A549 (cell line): ENCODE measurements around the gene SLC24A4. TPM values are rescaled to one million over a fixed set of nuclear protein-coding genes. Genes with fewer than 3 reads are reported as not detected.

ENCODE experiments used
- ATAC-seq, 2 experiments: fragments of 200-7000 bp in 1 of 2; fragments of >200 bp in 1 of 2; cut with Nextera tagmentation in 1 of 2; cut with Tn5 transposase in 1 of 2; 3 replicates each; pipeline versions ENCODE4 v1.8.0 to v1.9.1; 2018 to 2020; ENCODE audit warnings: mild to moderate bottlenecking in 1 of 2, moderate library complexity in 1 of 2
- CTCF ChIA-PET: fragments of 300-600 bp; sonication (Branson Sonifier 250); formaldehyde crosslinking; extraction: SDS; loops from one replicate; lab custom pipeline; 2021; ENCODE audit warnings: antibody characterized with exemption, inconsistent platforms; lab: Yijun Ruan, JAX
- POLR2A ChIA-PET: fragments of 350-600 bp; formaldehyde crosslinking; extraction: SDS; loops from one replicate; lab custom pipeline; 2021; ENCODE audit warnings: antibody characterized with exemption, inconsistent platforms; lab: Yijun Ruan, JAX
- DNase-seq, 2 experiments: peaks; one replicate each; pipeline versions ENCODE4 v3.0.0 to v3.0.0-alpha.2; 2011 to 2016; ENCODE audit warnings: low read depth in 1 of 2, low spot score in 1 of 2
- FAIRE-seq: peaks from 2 replicates; lab custom pipeline; 2011; peaks lifted over from hg19 to GRCh38; lab: Jason Lieb, UNC
- H3K27ac ChIP-seq, 2 experiments: fragments of >200 bp; sonication (Bioruptor Twin); formaldehyde crosslinking; 3 replicates each; pipeline ENCODE4 v1.5.1; 2016 to 2017
- H3K4me1 ChIP-seq: fragments of >200 bp; sonication (Bioruptor Twin); formaldehyde crosslinking; 3 replicates; pipeline ENCODE4 v1.6.1; 2016
- H3K4me2 ChIP-seq: fragments of >200 bp; sonication (Bioruptor Twin); formaldehyde crosslinking; 3 replicates; pipeline ENCODE4 v1.6.1; 2016
- H3K4me3 ChIP-seq: fragments of >200 bp; sonication (Bioruptor Twin); formaldehyde crosslinking; 3 replicates; pipeline ENCODE4 v1.5.1; 2016
- H3K9me3 ChIP-seq: fragments of >200 bp; sonication (Bioruptor Twin); formaldehyde crosslinking; 3 replicates; pipeline ENCODE4 v1.6.1; 2016
- BHLHE40 ChIP-seq: IDR thresholded peaks from 2 replicates; pipeline ENCODE4 v1.6.1; 2012; ENCODE audit warnings: low read depth, low read length, inconsistent platforms
- CBX2 ChIP-seq: fragments of 200-600 bp; sonication (generic); IDR thresholded peaks from 2 replicates; pipeline ENCODE4 v1.6.1; 2016; ENCODE audit warnings: low read depth, mild to moderate bottlenecking, borderline replicate concordance
- CBX8 ChIP-seq: fragments of 200-600 bp; sonication (generic); IDR thresholded peaks from 2 replicates; pipeline ENCODE4 v1.6.1; 2016
- CEBPB ChIP-seq, 2 experiments: fragments of >200 bp in 1 of 2; sonication (Bioruptor Twin) in 1 of 2; formaldehyde crosslinking in 1 of 2; IDR thresholded peaks; 2 replicates each; pipeline ENCODE4 v1.6.1; 2012 to 2016
- E2F6 ChIP-seq: IDR thresholded peaks from 2 replicates; pipeline ENCODE4 v1.6.1; 2012; ENCODE audit warnings: low read depth, borderline replicate concordance
- EHMT2 ChIP-seq: fragments of 200-600 bp; sonication (generic); IDR thresholded peaks from 2 replicates; pipeline ENCODE4 v1.6.1; 2016; ENCODE audit warnings: antibody characterized with exemption, low read depth, mild to moderate bottlenecking, moderate library complexity
- EP300 ChIP-seq, 2 experiments: fragments of >200 bp; sonication (Bioruptor Twin); formaldehyde crosslinking; IDR thresholded peaks; 2 replicates in 1 of 2; 3 replicates in 1 of 2; pipeline ENCODE4 v1.6.1; 2016 to 2017
- ESRRA ChIP-seq: fragments of 150-350 bp; IDR thresholded peaks from 2 replicates; pipeline ENCODE4 v1.6.1; 2014; ENCODE audit warnings: mild to moderate bottlenecking, low read length, borderline replicate concordance
- FOSB ChIP-seq: fragments of 250-450 bp; sonication (Bioruptor Pico); IDR thresholded peaks from 2 replicates; pipeline ENCODE4 v1.5.0; 2020; ENCODE audit warnings: mild to moderate bottlenecking, moderate library complexity
- GATA3 ChIP-seq: IDR thresholded peaks from 2 replicates; pipeline ENCODE4 v1.6.1; 2012; ENCODE audit warnings: borderline replicate concordance
- HES2 ChIP-seq: fragments of >200 bp; sonication (Bioruptor Twin); formaldehyde crosslinking; IDR thresholded peaks from 2 replicates; pipeline ENCODE4 v1.6.1; 2016
- HMGXB4 ChIP-seq: fragments of 250-450 bp; sonication (Bioruptor Pico); IDR thresholded peaks from 2 replicates; pipeline ENCODE4 v1.5.0; 2021; ENCODE audit warnings: mild to moderate bottlenecking, moderate library complexity, borderline replicate concordance
- HOXB5 ChIP-seq: fragments of 250-450 bp; sonication (Bioruptor Pico); IDR thresholded peaks from 2 replicates; pipeline ENCODE4 v1.5.0; 2020; ENCODE audit warnings: mild to moderate bottlenecking, moderate library complexity
- JUN ChIP-seq, 2 experiments: fragments of >200 bp; sonication (Bioruptor Twin); formaldehyde crosslinking; IDR thresholded peaks; 2 replicates in 1 of 2; 3 replicates in 1 of 2; pipeline ENCODE4 v1.6.1; 2016 to 2017
- KDM5A ChIP-seq: fragments of 200-600 bp; sonication (generic); IDR thresholded peaks from 2 replicates; pipeline ENCODE4 v1.6.1; 2016; ENCODE audit warnings: antibody characterized with exemption, mild to moderate bottlenecking
- MAZ ChIP-seq: fragments of 150-350 bp; IDR thresholded peaks from 2 replicates; pipeline ENCODE4 v1.6.1; 2014; ENCODE audit warnings: antibody characterized with exemption, low read depth, low read length, borderline replicate concordance
- MYC ChIP-seq: IDR thresholded peaks from 2 replicates; pipeline ENCODE4 v1.6.1; 2012; ENCODE audit warnings: mild to moderate bottlenecking, inconsistent platforms, low read length, improper control_type of control experiment, borderline replicate concordance
- NFE2L2 ChIP-seq: fragments of 150-350 bp; conservative IDR thresholded peaks from 2 replicates; pipeline ENCODE4 v1.6.1; 2014; ENCODE audit warnings: low read length
- NPAS2 ChIP-seq: fragments of 250-450 bp; sonication (Bioruptor Pico); IDR thresholded peaks from 2 replicates; pipeline ENCODE4 v1.8.0; 2022; ENCODE audit warnings: mild to moderate bottlenecking, moderate library complexity, borderline replicate concordance
- NR3C1 ChIP-seq: fragments of >200 bp; sonication (Bioruptor Twin); formaldehyde crosslinking; IDR thresholded peaks from 3 replicates; pipeline ENCODE4 v1.6.1; 2017
- PBX3 ChIP-seq: IDR thresholded peaks from 2 replicates; pipeline ENCODE4 v1.6.1; 2012
- POLR2AphosphoS2 ChIP-seq: conservative IDR thresholded peaks from 2 replicates; pipeline ENCODE4 v1.6.1; 2012; ENCODE audit warnings: low read length, improper control_type of control experiment, inconsistent platforms
- RCOR1 ChIP-seq: fragments of 150-350 bp; IDR thresholded peaks from 2 replicates; pipeline ENCODE4 v1.6.1; 2014; ENCODE audit warnings: antibody characterized with exemption, low read length, low read depth
- RNF2 ChIP-seq: fragments of 200-600 bp; sonication (generic); IDR thresholded peaks from 2 replicates; pipeline ENCODE4 v1.6.1; 2016; ENCODE audit warnings: low read depth, mild to moderate bottlenecking, antibody characterized with exemption, moderate library complexity, borderline replicate concordance
- SREBF2 ChIP-seq: fragments of 450-650 bp; IDR thresholded peaks from 2 replicates; pipeline ENCODE4 v1.6.1; 2014; ENCODE audit warnings: mild to moderate bottlenecking, moderate library complexity
- TP53 ChIP-seq: fragments of 250-450 bp; sonication (Bioruptor Pico); IDR thresholded peaks from 2 replicates; pipeline ENCODE4 v1.5.0; 2021; ENCODE audit warnings: mild to moderate bottlenecking, moderate library complexity
- USF2 ChIP-seq: fragments of 450-650 bp; IDR thresholded peaks from 2 replicates; pipeline ENCODE4 v1.6.1; 2014; ENCODE audit warnings: antibody characterized with exemption
- ZC3H11A ChIP-seq: fragments of 450-650 bp; IDR thresholded peaks from 2 replicates; pipeline ENCODE4 v1.6.1; 2014; ENCODE audit warnings: antibody characterized with exemption, mild to moderate bottlenecking
- ZFP36 ChIP-seq: fragments of 450-650 bp; IDR thresholded peaks from 2 replicates; pipeline ENCODE4 v1.6.1; 2014; ENCODE audit warnings: borderline replicate concordance; ENCODE audit not compliant: partially characterized antibody
- WGBS: methylation state at CpG from one replicate; pipeline ENCODE4 v1.1.6; 2017; ENCODE audit errors: missing lambda C conversion rate; 5-methylcytosine and 5-hydroxymethylcytosine counted together
- polyA plus RNA-seq, 4 experiments: library from polyadenylated mRNA; depleted of rRNA in 3 of 4; stranded (reverse); fragments of >200 nt; fragmentation: RNase III in 1 of 4; extraction: RNeasy Plus Mini Kit Qiagen cat#74134 plus additional on column Dnase treatment in 1 of 4; gene quantifications; 2 replicates in 3 of 4; 3 replicates in 1 of 4; pipeline ENCODE4 v1.2.3, GENCODE V29; 2011 to 2017

Gene SLC24A4
- polyA plus RNA-seq, 2 of the 4 experiments (the other 2 are of a cell fraction) = 0.05 to 0.19 TPM

GRCh38 chr14:92369097-92369496, 46.1 kb downstream of the SLC24A4 start:
- H3K27ac ChIP-seq = no peak overlapping the region
- H3K4me1 ChIP-seq = no peaks in the 10 kb centered on the region
- no peak for ATAC-seq
- TF ChIP-seq MYC = no peak
- no peak for TF ChIP-seq GATA3
- TF ChIP-seq KDM5A = no peak
- no peak for TF ChIP-seq USF2
- TF ChIP-seq EHMT2 = no peak
- TF ChIP-seq ESRRA = no peak
- TF ChIP-seq ZFP36 = no peak
- no peak for TF ChIP-seq FOSB (CRISPR knock-in tag)
- H3K9me3 ChIP-seq = no peaks in the 10 kb centered on the region
- ChIA-PET CTCF (interaction anchor here (1.1 kb wide), 1 partner anchor 13 kb away, joined by 3 read pairs; no protein-coding TSS in a partner anchor), POLR2A (no interaction called here)
- 46% methylated on average over 3 of the region's 3 CpGs for WGBS
- H3K4me2 ChIP-seq = no peak overlapping the region
- no peak for DNase-seq
- FAIRE-seq = no peak
- H3K4me3 ChIP-seq = no peak overlapping the region

GRCh38 chr14:92372230-92372629, 49.3 kb downstream of the SLC24A4 start:
- DNase-seq (no peak), FAIRE-seq (no peak), ATAC-seq (0 out of 6 replicates have a peak, but pooled peaks of 1 of the 2 experiments have one; percentile 47)
- POLR2A ChIA-PET = no interaction called here
- 67% methylated on average over 1 of the region's 2 CpGs for WGBS
- H3K4me2 ChIP-seq = no peak overlapping the region
- H3K4me1 ChIP-seq = no peaks in the 10 kb centered on the region
- CTCF ChIA-PET = no interaction called here
- no peak overlapping the region for H3K4me3 ChIP-seq
- TF ChIP-seq BHLHE40 (no peak), MAZ (no peak), SREBF2 (no peak), ZC3H11A (no peak), CBX2 (no peak), EP300 (IDR thresholded peaks at IDR 0.05) (no peak), NFE2L2 (no peak), NPAS2 (CRISPR knock-in tag) (no peak), RCOR1 (no peak), POLR2AphosphoS2 (no peak), PBX3 (no peak), HES2 (no peak), E2F6 (no peak), RNF2 (no peak), CEBPB (IDR thresholded peaks at IDR 0.05) (no peak), CBX8 (no peak), HOXB5 (CRISPR knock-in tag) (no peak)
- H3K27ac ChIP-seq = no peak overlapping the region
- no peaks in the 10 kb centered on the region for H3K9me3 ChIP-seq

- Histone ChIP-seq H3K4me1 (no peaks in the 10 kb centered on the region), H3K27ac (no peak overlapping the region), H3K4me3 (no peak overlapping the region), H3K9me3 (no peaks in the 10 kb centered on the region), H3K4me2 (no peak overlapping the region)
- DNase-seq = no peak
- POLR2A ChIA-PET = no interaction called here
- no peak for ATAC-seq
- CTCF ChIA-PET = no interaction called here
- FAIRE-seq = no peak
- 84% methylated on average over 7 of the region's 7 CpGs for WGBS
- TF ChIP-seq JUN (IDR thresholded peaks at IDR 0.05) (no peak), PBX3 (no peak), RNF2 (no peak), HMGXB4 (CRISPR knock-in tag) (no peak), FOSB (CRISPR knock-in tag) (no peak), TP53 (CRISPR knock-in tag) (no peak), E2F6 (no peak), MAZ (no peak), CBX8 (no peak), GATA3 (no peak), RCOR1 (no peak), NR3C1 (no peak), KDM5A (no peak)
These were observed 50.4 kb downstream of the SLC24A4 start for GRCh38 chr14:92373336-92373735.
